ENCODE measurements around the gene ABLIM1. TPM values are rescaled to one million over a fixed set of nuclear protein-coding genes. Genes with fewer than 3 reads are reported as not detected.

The ABLIM1 gene
- total and polyA plus RNA-seq, 8 donors = 13.3 to 44.5 (median 33.3) TPM

DNA sequence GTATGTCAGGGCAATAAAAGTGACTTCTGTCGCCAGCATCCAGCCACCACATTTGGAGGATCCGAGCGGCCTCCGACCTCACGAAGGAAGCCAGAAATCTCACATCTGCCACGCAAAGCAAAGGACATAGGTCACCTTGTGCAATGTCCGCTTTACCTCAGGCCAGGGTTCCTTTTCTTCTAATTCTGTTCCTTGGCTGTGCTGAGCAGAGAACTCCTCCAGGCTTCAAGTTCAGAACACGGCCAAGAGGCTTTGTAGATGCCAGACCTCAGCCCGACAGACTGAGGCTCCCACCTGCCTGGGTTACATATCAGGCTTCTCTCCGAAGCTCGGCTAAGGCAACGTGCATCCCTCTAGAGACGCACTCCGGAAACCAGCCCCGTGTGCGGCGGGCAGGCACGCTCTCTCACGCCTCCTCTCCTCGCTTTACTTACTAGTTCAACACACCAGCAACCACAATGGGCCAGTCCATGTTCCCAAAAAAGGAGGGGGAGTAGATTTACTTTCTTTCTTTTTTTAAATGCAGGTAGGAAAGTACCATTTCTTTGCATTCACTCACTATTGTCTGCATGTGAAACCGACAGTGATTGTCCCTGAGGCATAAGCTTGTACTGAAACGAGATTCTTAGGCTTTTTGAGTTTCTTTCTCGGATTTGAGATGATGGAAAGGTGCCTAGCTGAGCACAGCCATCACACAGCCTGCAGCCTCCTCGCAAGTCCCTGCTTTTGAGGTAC lies 131.4 kb downstream of the ABLIM1 start:
- no peaks in the 10 kb centered on the region for H3K9me3 ChIP-seq
- TF ChIP-seq, protein P1, sequence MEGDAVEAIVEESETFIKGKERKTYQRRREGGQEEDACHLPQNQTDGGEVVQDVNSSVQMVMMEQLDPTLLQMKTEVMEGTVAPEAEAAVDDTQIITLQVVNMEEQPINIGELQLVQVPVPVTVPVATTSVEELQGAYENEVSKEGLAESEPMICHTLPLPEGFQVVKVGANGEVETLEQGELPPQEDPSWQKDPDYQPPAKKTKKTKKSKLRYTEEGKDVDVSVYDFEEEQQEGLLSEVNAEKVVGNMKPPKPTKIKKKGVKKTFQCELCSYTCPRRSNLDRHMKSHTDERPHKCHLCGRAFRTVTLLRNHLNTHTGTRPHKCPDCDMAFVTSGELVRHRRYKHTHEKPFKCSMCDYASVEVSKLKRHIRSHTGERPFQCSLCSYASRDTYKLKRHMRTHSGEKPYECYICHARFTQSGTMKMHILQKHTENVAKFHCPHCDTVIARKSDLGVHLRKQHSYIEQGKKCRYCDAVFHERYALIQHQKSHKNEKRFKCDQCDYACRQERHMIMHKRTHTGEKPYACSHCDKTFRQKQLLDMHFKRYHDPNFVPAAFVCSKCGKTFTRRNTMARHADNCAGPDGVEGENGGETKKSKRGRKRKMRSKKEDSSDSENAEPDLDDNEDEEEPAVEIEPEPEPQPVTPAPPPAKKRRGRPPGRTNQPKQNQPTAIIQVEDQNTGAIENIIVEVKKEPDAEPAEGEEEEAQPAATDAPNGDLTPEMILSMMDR (IDR thresholded peaks at IDR 0.05) = no peak
- peak overlapping the region; percentile 2 to 37 (median 11) for H3K4me3 ChIP-seq
- WGBS, 2 donors = 9 to 10% methylated on average over 24 of the region's 24 CpGs
- H3K27me3 ChIP-seq = no peaks in the 10 kb centered on the region
- no peaks in the 10 kb centered on the region for H3K36me3 ChIP-seq
- H3K27ac ChIP-seq = peak overlapping the region; percentile 20 to 80 (median 54)
- intact Hi-C loops (cut with DNase I) = no loop called here
- ATAC-seq (peak; percentile 91 to 98 (median 95)), DNase-seq (peak; percentile 48 to 82 (median 68)), FAIRE-seq (no peak)
- H3K4me1 ChIP-seq = peaks cover 5 to 19% (median 6%) of the 10 kb centered on the region in 3 donors

DNA sequence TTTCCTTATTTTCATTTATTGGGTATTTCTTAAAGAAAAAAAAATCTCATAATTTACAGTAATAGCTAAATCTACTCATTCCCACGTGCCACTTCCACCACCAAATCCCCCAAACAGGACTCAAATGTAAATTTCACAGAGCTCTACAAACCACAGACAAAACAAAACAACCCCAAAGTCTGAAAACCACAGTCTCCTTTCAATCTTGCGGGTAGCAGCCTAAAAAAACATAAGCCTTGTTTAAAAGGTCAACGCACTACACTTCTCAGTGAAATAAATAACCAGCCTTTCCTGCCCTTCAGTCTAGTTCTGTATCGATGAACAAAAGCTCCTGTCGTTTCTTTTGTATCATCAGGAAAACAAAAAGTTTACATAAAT lies 132.0 kb downstream of the ABLIM1 start:
- Histone ChIP-seq H3K27ac (peak overlapping the region; percentile 20 to 80 (median 54)), H3K9me3 (no peaks in the 10 kb centered on the region), H3K4me1 (peaks cover 5 to 19% (median 6%) of the 10 kb centered on the region in 3 donors), H3K36me3 (no peaks in the 10 kb centered on the region), H3K27me3 (no peaks in the 10 kb centered on the region), H3K4me3 (peak overlapping the region in 3 of 4 donors; percentile 3 to 37 (median 19))
- WGBS, 2 donors = 21 to 23% methylated on average over 5 of the region's 5 CpGs
- FAIRE-seq = no peak
- intact Hi-C loops (cut with DNase I) = no loop called here
- TF ChIP-seq, protein P1 (IDR thresholded peaks at IDR 0.05) = no peak
- no peak for DNase-seq
- ATAC-seq = peak; percentile 6 to 47 (median 32)

DNA sequence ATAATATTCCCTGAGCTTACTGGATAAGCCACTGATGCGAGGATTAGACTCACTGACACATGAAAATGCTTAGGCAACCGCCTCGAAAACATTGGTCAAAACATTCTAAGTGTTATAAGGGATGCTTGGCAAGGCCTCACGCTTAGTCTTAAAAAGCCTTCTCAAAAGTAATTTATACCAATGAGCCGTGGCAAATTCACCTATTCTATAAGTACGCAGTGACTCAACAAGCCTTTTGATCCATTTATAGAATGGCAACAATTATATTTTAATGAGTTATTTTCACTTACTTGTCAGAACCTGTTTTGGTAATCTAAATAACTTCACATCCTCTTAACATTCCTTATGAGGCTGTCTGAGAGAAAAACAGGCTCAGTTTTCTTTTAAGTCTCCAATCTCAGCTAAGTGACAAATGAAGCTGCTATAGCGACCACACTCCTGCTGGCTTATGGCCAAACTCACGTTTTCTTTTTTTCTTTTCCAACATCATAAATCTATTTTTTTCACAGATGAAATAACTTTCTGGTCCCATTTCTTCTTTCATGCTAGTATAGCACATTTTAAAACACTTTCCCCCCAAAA lies 132.6 kb downstream of the ABLIM1 start:
- 58 to 59% methylated on average over 8 of the region's 8 CpGs for WGBS, 2 donors
- Histone ChIP-seq H3K27ac (peak overlapping the region in 2 of 4 donors; percentile 68 to 80), H3K36me3 (no peaks in the 10 kb centered on the region), H3K27me3 (no peaks in the 10 kb centered on the region), H3K4me1 (peaks cover 5 to 19% (median 6%) of the 10 kb centered on the region in 3 donors), H3K4me3 (no peak overlapping the region), H3K9me3 (no peaks in the 10 kb centered on the region)
- TF ChIP-seq, protein P1 (IDR thresholded peaks at IDR 0.05) = no peak
- DNase-seq (no peak), FAIRE-seq (peak; percentile 9), ATAC-seq (peak in 1 of 4 donors; percentile 31)
- intact Hi-C loops (cut with DNase I) = no loop called here

DNA sequence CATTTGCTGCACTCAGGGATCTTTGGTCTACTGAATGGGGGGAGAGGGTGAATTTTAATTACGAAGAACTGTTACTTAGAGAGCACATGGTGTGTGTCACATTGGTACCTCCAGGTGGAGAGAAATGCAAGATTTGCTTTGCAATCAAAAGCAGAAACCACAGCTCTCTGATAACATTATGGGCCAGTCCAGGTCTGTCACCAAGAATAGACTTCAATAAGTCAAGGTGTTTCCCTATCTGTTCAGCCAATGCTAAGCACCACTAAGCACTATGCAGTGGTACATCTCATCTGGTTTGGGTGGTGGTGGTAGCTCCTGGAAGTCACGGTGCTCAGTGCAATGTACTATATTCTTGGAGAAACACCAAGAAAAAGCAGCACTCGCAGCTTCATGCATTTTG lies 134.2 kb downstream of the ABLIM1 start:
- Histone ChIP-seq H3K36me3 (no peaks in the 10 kb centered on the region), H3K27me3 (no peaks in the 10 kb centered on the region), H3K4me3 (no peak overlapping the region), H3K4me1 (peaks cover 6 to 22% (median 9%) of the 10 kb centered on the region in 3 donors), H3K9me3 (no peaks in the 10 kb centered on the region), H3K27ac (no peak overlapping the region)
- ATAC-seq (no peak), DNase-seq (no peak), FAIRE-seq (no peak)
- 72% methylated on average over 3 of the region's 3 CpGs for WGBS, 2 donors
- intact Hi-C loops (cut with DNase I) = no loop called here
- TF ChIP-seq, protein P1 (IDR thresholded peaks at IDR 0.05) = no peak

DNA sequence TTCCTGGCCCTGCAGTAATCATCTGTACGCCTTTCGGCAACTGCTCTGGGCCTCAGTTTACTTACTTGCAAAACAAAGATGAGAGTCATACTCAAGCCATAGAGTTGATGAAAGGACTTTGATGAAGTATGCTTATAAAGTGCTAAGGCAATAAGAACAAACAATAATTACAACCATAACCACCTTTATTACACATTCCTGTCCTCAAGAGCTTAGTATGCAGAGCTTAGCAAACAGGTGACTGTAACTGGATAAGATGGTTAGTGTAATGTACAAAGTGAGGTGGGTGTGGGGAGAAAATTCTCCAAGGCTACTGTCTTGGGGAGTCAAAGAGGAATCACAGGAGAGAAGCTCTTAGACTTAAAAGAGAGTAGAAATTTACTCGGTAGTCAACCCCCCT lies 136.8 kb downstream of the ABLIM1 start:
- no peak overlapping the region for H3K27ac ChIP-seq
- 99% methylated on average over 3 of the region's 3 CpGs for WGBS, 2 donors
- H3K9me3 ChIP-seq = no peaks in the 10 kb centered on the region
- ATAC-seq (no peak), FAIRE-seq (no peak), DNase-seq (no peak)
- H3K4me3 ChIP-seq = no peak overlapping the region
- no peaks in the 10 kb centered on the region for H3K36me3 ChIP-seq
- H3K4me1 ChIP-seq = peaks cover 0 to 19% (median 4%) of the 10 kb centered on the region in 3 donors
- intact Hi-C loops (cut with DNase I) = no loop called here
- TF ChIP-seq, protein P1 (IDR thresholded peaks at IDR 0.05) = no peak
- no peaks in the 10 kb centered on the region for H3K27me3 ChIP-seq

All from pancreas (tissue), 10 donors.